ENCODE data around the gene NECAB2.

Gene NECAB2

DNA sequence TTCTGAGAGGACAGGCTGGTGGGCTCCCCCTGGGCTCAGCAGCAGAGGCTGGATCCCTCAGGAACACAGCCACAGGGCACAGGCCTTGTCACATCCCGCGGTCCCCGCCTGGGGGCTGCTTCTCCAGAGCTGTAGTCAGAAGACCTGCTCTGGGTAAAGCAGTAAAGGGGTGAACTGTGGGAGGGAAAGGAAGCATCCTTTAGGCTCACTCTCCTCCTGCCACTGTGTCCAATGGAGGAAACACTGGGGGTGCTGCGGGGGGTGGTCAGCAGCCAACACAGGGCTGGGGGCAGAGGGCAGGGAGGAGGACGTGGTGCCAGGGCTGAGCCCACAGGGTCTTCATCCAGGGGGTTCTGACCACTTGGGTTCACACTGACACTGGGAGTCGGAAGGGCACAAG, 79.6 kb downstream of the NECAB2 start:
- no peak for DNase-seq

DNA sequence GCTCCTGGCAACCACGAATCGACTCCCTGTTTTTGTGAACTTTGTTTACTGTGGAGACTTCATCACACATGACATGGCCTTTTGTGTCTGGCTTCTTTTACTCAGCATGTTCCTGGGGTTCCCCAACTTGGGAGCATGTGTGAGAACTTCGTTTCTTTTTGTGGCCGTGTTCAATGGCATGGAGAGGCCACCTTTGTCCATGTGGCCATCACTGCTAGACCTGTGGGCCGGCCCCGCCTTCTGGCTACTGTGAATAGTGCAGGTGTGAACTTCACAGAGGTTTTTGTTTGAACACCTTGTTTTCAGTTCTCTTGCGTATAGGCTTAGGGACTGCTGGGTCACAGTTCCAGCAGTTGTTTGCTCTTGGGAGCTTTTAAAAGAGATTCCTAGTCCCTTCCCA, 80.2 kb downstream of the NECAB2 start:
- no peak for DNase-seq

DNA sequence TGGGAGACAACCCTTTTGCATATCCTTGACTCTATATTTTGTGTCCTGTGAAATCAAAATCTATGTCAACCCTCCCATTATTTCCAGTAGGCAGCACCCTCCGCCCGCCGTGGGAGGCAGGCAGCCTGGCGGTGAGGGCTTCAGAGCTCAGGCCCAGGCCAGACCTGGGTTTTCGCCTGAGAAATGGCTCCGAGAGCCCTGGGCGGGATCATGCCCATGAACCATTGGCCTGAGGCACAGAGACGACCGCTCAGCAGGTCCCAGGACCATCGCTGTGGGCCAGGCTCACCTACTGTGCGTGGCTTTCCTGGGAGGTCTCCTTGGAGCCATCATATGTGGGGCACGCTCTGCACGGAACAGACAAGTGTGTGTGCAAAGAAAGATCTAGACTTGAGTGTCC, 80.8 kb downstream of the NECAB2 start:
- DNase-seq, result no peak

- DNase-seq, result no peak
Observed at GRCh38 chr16:84049403-84050060, 81.5 kb downstream of the NECAB2 start.

- DNase-seq, result no peak
Observed at GRCh38 chr16:84050316-84050715, 82.3 kb downstream of the NECAB2 start.

DNA sequence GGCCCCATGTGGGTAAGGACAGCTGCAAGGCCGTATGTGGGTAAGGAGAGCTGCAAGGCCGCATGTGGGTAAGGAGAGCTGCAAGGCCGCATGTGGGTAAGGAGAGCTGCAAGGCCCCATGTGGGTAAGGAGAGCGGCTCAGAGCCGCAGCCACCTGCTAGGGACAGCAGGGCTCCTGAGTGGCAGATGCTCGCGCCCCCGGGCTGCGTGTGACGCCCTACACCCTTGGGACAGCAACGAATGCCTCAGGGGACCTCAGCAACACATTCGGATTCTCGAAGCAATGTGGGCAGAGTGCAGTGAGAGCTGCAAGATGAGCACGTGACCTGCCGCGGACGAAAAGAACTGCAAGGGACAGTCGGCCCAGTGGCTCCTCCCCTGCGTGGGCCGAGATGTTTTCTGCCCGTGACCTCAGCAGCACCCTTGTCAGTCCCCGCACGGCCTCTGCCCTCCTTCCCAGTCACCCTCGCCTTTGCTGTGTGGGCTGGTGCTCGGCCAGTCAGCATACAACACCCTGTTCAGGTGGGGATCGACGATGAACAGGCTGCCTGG, 84.1 kb downstream of the NECAB2 start:
- DNase-seq, result no peak
